Regular cardiac myocyte (primary cell): ENCODE results near the gene RPL39. TPM values are rescaled to one million over a fixed set of nuclear protein-coding genes. Genes with fewer than 3 reads are reported as not detected.

Experiments used
- total RNA-seq: library from RNA; depleted of rRNA; stranded (reverse); fragments of >200 nt; gene quantifications from 2 replicates; pipeline ENCODE4 v1.2.3, GENCODE V29; 2014

Gene RPL39
- 5,330 and 10,791 TPM in 2 replicates for total RNA-seq

DNA sequence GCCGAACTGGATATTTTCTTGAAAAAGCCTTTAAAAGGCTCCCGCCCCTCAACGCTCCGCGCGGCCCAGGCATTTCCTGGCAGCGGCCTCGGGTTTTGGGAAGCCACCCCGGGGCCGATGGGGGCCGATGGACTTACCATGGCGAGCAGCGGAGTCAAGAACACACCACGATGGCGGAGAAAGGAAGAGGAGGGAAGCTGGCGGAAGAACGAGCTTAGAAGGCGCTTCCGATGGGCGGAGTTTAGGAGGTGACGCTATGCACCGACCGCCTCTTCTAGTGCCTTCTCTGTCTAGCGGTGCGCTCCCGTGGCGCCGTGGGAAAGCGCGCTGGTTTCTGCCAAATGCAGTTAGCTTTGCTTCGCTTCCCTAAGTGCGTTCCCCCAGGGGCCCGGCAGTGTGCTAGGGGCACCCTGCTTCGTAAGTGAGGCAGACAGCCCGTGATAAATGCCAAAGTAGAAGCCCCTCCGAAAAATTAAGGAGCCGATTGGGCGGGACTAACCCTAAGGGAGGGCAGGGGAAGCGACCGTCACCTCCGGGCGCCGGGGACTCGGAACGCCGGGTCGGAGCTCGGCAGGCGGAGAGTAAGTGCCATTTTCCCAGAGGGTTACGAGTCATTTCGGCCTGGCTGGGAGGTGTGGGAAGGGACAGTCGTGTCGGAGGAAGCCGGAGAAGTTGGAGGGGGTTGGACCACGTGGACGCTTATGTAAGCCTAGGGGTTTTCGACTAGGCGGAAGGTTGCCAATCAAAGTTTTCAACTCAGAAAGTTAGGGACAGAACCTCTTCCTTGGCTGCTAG is at the start of gene RPL39:
Gene RPL39 (minus strand): TSS at position 194 of the 795 bp plus-strand sequence. CDS start 54 bp downstream, at position 140.

DNA sequence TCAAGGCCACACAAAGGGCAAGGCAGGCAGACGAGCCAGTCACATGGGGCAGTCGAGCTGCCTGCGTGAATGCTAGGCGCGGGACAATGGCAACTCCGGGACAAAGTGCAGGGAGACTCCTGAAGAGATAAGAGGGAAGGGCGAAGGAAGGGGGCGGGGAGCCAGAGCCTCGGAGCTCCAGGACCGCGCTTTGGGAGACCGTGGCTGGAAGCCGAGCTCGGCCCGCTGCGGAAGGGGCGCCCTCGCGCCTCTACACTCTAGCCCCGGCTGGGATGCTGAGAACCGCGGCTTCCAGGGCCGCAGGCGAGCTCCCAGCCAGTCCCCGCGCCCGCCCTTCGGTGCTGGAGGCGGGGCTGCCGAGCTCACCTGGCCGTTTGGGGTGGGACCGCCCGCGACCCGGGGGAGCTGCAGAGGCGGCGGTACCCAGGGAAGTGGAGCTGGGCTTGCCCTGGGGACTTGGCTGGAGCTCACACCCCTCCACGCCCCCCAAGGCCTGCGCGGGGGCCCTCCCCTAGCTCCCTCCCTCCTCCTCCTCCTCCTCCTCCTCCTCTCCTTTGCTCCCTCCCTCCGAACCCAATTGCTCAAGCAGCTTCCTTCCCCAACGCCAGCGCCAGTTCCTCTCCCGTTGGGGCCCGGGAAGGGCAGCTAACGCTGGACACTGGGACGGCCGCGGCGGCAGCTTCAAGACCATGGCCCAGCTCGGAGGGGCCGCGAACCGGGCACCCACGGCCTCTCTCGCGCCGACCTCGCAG is 33.3 kb downstream of the RPL39 start, which contains the start of gene SOWAHD:
Gene SOWAHD (plus strand): TSS at position 610 of the 752 bp plus-strand sequence. CDS start 80 bp downstream, at position 690.

Other genes starting within 250 kb of the RPL39 start
- 39.2 and 44.1 TPM in 2 replicates for gene STEEP1, start 226.2 kb downstream of the RPL39 start, total RNA-seq
- 24.0 and 29.3 TPM in 2 replicates for gene UBE2A, start 217.1 kb downstream of the RPL39 start, total RNA-seq
- gene NKRF, start 185.2 kb downstream of the RPL39 start, total RNA-seq = 4.8 and 5.4 TPM in 2 replicates
- 13.0 and 17.5 TPM in 2 replicates for gene SEPTIN6, start 98.5 kb downstream of the RPL39 start, total RNA-seq
- 0.28 TPM in 1 of 2 replicates, not detected in the other for gene SOWAHD, start 33.0 kb downstream of the RPL39 start, total RNA-seq
- gene UPF3B, start 61.3 kb upstream of the RPL39 start, total RNA-seq = 0.85 and 1.5 TPM in 2 replicates
- 20.1 and 24.2 TPM in 2 replicates for gene RNF113A, start 80.1 kb upstream of the RPL39 start, total RNA-seq
- gene NDUFA1, start 80.2 kb upstream of the RPL39 start, total RNA-seq = 56.7 and 58.7 TPM in 2 replicates
- gene AKAP14, start 104.3 kb upstream of the RPL39 start, total RNA-seq = not detected in 2 replicates
- 3.9 and 4.4 TPM in 2 replicates for gene NKAP, start 152.1 kb upstream of the RPL39 start, total RNA-seq